HCT116 (cell line): ENCODE measurements around the gene PAK1. TPM values are rescaled to one million over a fixed set of nuclear protein-coding genes. Genes with fewer than 3 reads are reported as not detected.

ENCODE experiments used
- ATAC-seq: fragments of 200-7000 bp; cut with Tn5 transposase; 2 replicates; pipeline ENCODE4 v1.9.1; 2020; ENCODE audit warnings: mild to moderate bottlenecking, moderate library complexity
- BruUV-seq: library from RNA; stranded (reverse); fragments of 400-500 nt; replicated peaks from 2 replicates; lab custom pipeline; 2021; lab: Mats Ljungman, UMichigan
- CTCF ChIA-PET: fragments of 300-600 bp; sonication (Branson Sonifier 250); formaldehyde crosslinking; loops from one replicate; lab custom pipeline; 2021; ENCODE audit warnings: antibody characterized with exemption; lab: Charles Lee
- POLR2A ChIA-PET: fragments of 300-600, 350-600 bp; sonication (Branson Sonifier 250); formaldehyde crosslinking; loops from one replicate; lab custom pipeline; 2021; ENCODE audit warnings: antibody characterized with exemption; lab: Charles Lee
- RAD21 ChIA-PET, 2 experiments: fragments of 300-600 bp; sonication (Branson Sonifier 250); formaldehyde crosslinking; loops; one replicate each; lab custom pipeline; 2023; ENCODE audit warnings: low total read pairs in 2 of 2; ENCODE audit not compliant: uncharacterized antibody in 2 of 2, unreplicated experiment in 2 of 2, low non-redundant PET in 1 of 2; lab: Charles Lee
- DNase-seq: peaks from one replicate; pipeline ENCODE4 v3.0.0-alpha.2; 2010; ENCODE audit warnings: low read depth, low spot score
- H2AFZ ChIP-seq: fragments of 200-600 bp; shearing (Covaris generic), sonication (generic); 2 replicates; pipeline ENCODE4 v1.6.1; 2017; ENCODE audit warnings: low read depth, mixed run types, mixed read lengths, antibody characterized with exemption, low read length; ENCODE audit not compliant: poor library complexity, severe bottlenecking
- H3K27ac ChIP-seq: 2 replicates; pipeline ENCODE4 v1.5.1; 2012; ENCODE audit warnings: low read depth, low read length
- H3K27me3 ChIP-seq: fragments of 200-600 bp; sonication (generic); 2 replicates; pipeline ENCODE4 v1.6.1; 2016; ENCODE audit warnings: mixed run types, low read length, mixed read lengths; ENCODE audit not compliant: insufficient read depth
- H3K36me3 ChIP-seq, 2 experiments: fragments of 200-500 bp in 1 of 2; fragments of 200-600 bp in 1 of 2; sonication (Bioruptor generic) in 1 of 2; sonication (generic) in 1 of 2; 2 replicates each; pipeline versions ENCODE4 v1.5.1 to v1.6.1; 2014 to 2016; ENCODE audit warnings: low read length in 2 of 2, inconsistent platforms in 1 of 2, mixed read lengths in 1 of 2, mixed run types in 1 of 2; ENCODE audit not compliant: insufficient read depth in 2 of 2, control insufficient read depth in 1 of 2
- H3K4me1 ChIP-seq, 2 experiments: fragments of 200-600 bp in 1 of 2; sonication (generic) in 1 of 2; 2 replicates each; pipeline versions ENCODE4 v1.5.1 to v1.6.1; 2012 to 2017; ENCODE audit warnings: low read length in 2 of 2, inconsistent platforms in 1 of 2, mild to moderate bottlenecking in 1 of 2, mixed read lengths in 1 of 2, mixed run types in 1 of 2, moderate library complexity in 1 of 2; ENCODE audit not compliant: insufficient read depth in 2 of 2, control insufficient read depth in 1 of 2
- H3K4me2 ChIP-seq: fragments of 200-600 bp; sonication (generic); 2 replicates; pipeline ENCODE4 v1.6.1; 2017; ENCODE audit warnings: mixed run types, low read length, mixed read lengths
- H3K4me3 ChIP-seq, 2 experiments: fragments of 200-600 bp in 1 of 2; sonication (generic) in 1 of 2; replicated peaks in 1 of 2; 2 replicates each; pipeline ENCODE4 v1.5.1; 2011 to 2016; ENCODE audit warnings: low read length in 2 of 2, control low read depth in 1 of 2, low read depth in 1 of 2, mild to moderate bottlenecking in 1 of 2, mixed read lengths in 1 of 2, mixed run types in 1 of 2
- H3K79me2 ChIP-seq: fragments of 200-600 bp; sonication (generic); 2 replicates; pipeline ENCODE4 v1.6.1; 2017; ENCODE audit warnings: mild to moderate bottlenecking, mixed run types, low read length, moderate library complexity, mixed read lengths; ENCODE audit not compliant: insufficient read depth
- H3K9ac ChIP-seq: fragments of 200-600 bp; sonication (generic); 2 replicates; pipeline ENCODE4 v1.6.1; 2016; ENCODE audit warnings: low read length, mixed read lengths
- H3K9me2 ChIP-seq: fragments of 200-600 bp; sonication (generic), shearing (Covaris generic); 2 replicates; pipeline ENCODE4 v1.6.1; 2017; ENCODE audit warnings: mixed run types, mild to moderate bottlenecking, moderate library complexity; ENCODE audit not compliant: insufficient read depth
- H3K9me3 ChIP-seq, 2 experiments: fragments of 200-500 bp in 1 of 2; fragments of 200-600 bp in 1 of 2; sonication (Bioruptor generic) in 1 of 2; sonication (generic) in 1 of 2; 2 replicates each; pipeline ENCODE4 v1.6.1; 2014 to 2017; ENCODE audit warnings: low read length in 2 of 2, mixed read lengths in 2 of 2, inconsistent platforms in 1 of 2, low read depth in 1 of 2, mild to moderate bottlenecking in 1 of 2, mixed run types in 1 of 2, moderate library complexity in 1 of 2; ENCODE audit not compliant: control insufficient read depth in 1 of 2, insufficient read depth in 1 of 2
- H4K20me1 ChIP-seq: fragments of 200-600 bp; sonication (generic), shearing (Covaris generic); 2 replicates; pipeline ENCODE4 v1.6.1; 2017; ENCODE audit warnings: mixed run types, mild to moderate bottlenecking, moderate library complexity; ENCODE audit not compliant: insufficient read depth
- EGR1 ChIP-seq: IDR thresholded peaks from 2 replicates; pipeline ENCODE4 v1.6.1; 2012; ENCODE audit warnings: low read depth
- ELF1 ChIP-seq: IDR thresholded peaks from 2 replicates; pipeline ENCODE4 v1.6.1; 2012; ENCODE audit warnings: low read depth, borderline replicate concordance
- JUND ChIP-seq: IDR thresholded peaks from 2 replicates; pipeline ENCODE4 v1.6.1; 2012
- POLR2AphosphoS5 ChIP-seq: IDR thresholded peaks from 2 replicates; pipeline ENCODE4 v1.6.1; 2011; ENCODE audit warnings: mild to moderate bottlenecking, low read depth, low read length, moderate library complexity
- SP1 ChIP-seq: IDR thresholded peaks from 2 replicates; pipeline ENCODE4 v1.6.1; 2012; ENCODE audit warnings: low read depth
- TCF7L2 ChIP-seq: IDR thresholded peaks from 2 replicates; pipeline ENCODE4 v1.7.0; 2011; ENCODE audit warnings: borderline replicate concordance, inconsistent platforms; ENCODE audit not compliant: insufficient read depth, insufficient read length; ENCODE audit errors: extremely low read depth
- YY1 ChIP-seq: IDR thresholded peaks from 2 replicates; pipeline ENCODE4 v1.6.1; 2011; ENCODE audit warnings: low read length, low read depth, moderate library complexity, mild to moderate bottlenecking; ENCODE audit not compliant: insufficient replicate concordance; ENCODE audit errors: extremely low read depth
- ZFX ChIP-seq: fragments of 450-650 bp; IDR thresholded peaks from 2 replicates; pipeline ENCODE4 v1.6.1; 2017
- ZNF274 ChIP-seq: fragments of 200-500 bp; sonication (Bioruptor generic); IDR thresholded peaks from 2 replicates; pipeline ENCODE4 v1.6.1; 2014; ENCODE audit warnings: mild to moderate bottlenecking, low read depth, low read length, inconsistent platforms
- intact Hi-C: fragments of 100-400 bp; cut with micrococcal nuclease; formaldehyde crosslinking; loops from 2 replicates; pipeline ENCODE4 v1.10.0; 2022
- total RNA-seq: library from RNA; stranded (reverse); gene quantifications from one replicate; pipeline ENCODE4 v1.2.1, GENCODE V29; 2021; ENCODE audit not compliant: unreplicated experiment
- TF ChIP-seq, protein P1 (sequence below), 3 experiments: fragments of 200-600 bp in 1 of 3; sonication (generic) in 1 of 3; IDR thresholded peaks in 2 of 3; conservative IDR thresholded peaks in 1 of 3; 2 replicates each; pipeline ENCODE4 v1.5.1; 2012 to 2017; ENCODE audit warnings: low read depth in 2 of 3, low read length in 2 of 3, antibody characterized with exemption in 1 of 3, borderline replicate concordance in 1 of 3, control low read depth in 1 of 3, mild to moderate bottlenecking in 1 of 3, mixed read lengths in 1 of 3, mixed run types in 1 of 3, moderate library complexity in 1 of 3; ENCODE audit not compliant: insufficient read depth in 1 of 3
- TF ChIP-seq, protein P2 (sequence below): IDR thresholded peaks from 2 replicates; pipeline ENCODE4 v1.6.1; 2012

Gene PAK1
- total RNA-seq, 1 experiment from 2014 or later: 56.1 TPM

DNA sequence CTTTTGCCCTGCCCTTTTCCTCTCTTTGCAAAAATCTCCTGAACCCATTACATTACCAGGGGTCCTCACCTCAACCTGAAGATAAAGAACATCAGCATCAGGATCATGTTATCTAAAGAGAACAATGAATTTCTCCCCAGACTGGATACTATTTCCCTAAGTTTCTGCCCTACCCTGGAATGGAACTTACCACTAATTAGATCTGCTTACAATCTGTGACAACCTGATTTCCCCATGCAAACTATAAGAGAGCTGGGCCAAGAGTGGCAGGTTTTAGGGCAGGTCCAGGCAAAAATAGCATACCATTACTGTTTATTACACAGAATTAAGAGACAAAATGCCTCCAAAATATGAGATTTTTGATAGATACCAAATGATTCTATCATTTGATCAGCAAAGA is 114.4 kb downstream of the PAK1 start:
- intact Hi-C loops: no loop called here
- CTCF ChIA-PET: no interaction called here
- no TSS peak for BruUV-seq

DNA sequence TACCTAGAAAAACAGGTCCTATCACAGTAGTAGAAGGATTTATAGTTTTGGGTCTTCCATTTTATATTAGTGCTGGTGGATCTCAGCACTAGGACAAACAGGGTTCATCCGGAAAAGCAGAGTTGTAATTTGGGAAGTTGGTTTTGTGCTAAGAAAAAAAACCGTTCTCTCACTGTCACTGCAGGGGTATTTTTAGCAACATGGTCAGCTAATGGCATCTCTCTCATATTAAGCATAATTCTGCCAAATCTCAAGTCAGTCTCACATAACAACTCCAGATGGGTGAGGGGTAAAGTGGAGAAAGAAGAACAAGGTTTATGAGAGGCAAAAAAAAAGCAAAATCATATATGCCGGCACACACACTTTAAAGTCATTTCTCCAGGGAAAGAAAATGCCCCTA is 120.8 kb downstream of the PAK1 start:
- H3K4me1 ChIP-seq: no peaks in the 10 kb centered on the region
- POLR2A ChIA-PET: no interaction called here
- no peak for DNase-seq
- H3K27ac ChIP-seq: no peak overlapping the region
- no peaks in the 10 kb centered on the region for H3K36me3 ChIP-seq
- intact Hi-C loops: no loop called here
- H3K79me2 ChIP-seq: no peaks in the 10 kb centered on the region
- H3K27me3 ChIP-seq: no peaks in the 10 kb centered on the region
- TF ChIP-seq, protein P1, sequence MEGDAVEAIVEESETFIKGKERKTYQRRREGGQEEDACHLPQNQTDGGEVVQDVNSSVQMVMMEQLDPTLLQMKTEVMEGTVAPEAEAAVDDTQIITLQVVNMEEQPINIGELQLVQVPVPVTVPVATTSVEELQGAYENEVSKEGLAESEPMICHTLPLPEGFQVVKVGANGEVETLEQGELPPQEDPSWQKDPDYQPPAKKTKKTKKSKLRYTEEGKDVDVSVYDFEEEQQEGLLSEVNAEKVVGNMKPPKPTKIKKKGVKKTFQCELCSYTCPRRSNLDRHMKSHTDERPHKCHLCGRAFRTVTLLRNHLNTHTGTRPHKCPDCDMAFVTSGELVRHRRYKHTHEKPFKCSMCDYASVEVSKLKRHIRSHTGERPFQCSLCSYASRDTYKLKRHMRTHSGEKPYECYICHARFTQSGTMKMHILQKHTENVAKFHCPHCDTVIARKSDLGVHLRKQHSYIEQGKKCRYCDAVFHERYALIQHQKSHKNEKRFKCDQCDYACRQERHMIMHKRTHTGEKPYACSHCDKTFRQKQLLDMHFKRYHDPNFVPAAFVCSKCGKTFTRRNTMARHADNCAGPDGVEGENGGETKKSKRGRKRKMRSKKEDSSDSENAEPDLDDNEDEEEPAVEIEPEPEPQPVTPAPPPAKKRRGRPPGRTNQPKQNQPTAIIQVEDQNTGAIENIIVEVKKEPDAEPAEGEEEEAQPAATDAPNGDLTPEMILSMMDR (IDR thresholded peaks at IDR 0.05 in 2 of 3, conservative IDR thresholded peaks at IDR 0.05 in 1 of 3; ENCODE audit: borderline replicate concordance in 1 of 3, insufficient read depth in 1 of 3, low read depth in 2 of 3, low read length in 2 of 3): no peak
- TF ChIP-seq ZNF274: no peak
- no peak for TF ChIP-seq ZFX
- no peak for TF ChIP-seq JUND
- no peak for TF ChIP-seq POLR2AphosphoS5
- TF ChIP-seq EGR1: no peak
- no peak for TF ChIP-seq ELF1
- BruUV-seq: no TSS peak
- H3K4me2 ChIP-seq: no peak overlapping the region
- H3K9me2 ChIP-seq: no peaks in the 10 kb centered on the region
- no peaks in the 10 kb centered on the region for H3K9me3 ChIP-seq
- no peak overlapping the region for H2AFZ ChIP-seq
- ATAC-seq: no peak
- no peak overlapping the region for H3K4me3 ChIP-seq
- no peak overlapping the region for H3K9ac ChIP-seq
- CTCF ChIA-PET: no interaction called here
- H4K20me1 ChIP-seq: no peaks in the 10 kb centered on the region
- RAD21 ChIA-PET: no interaction called here

More for the DNA sequence above, 114.4 kb downstream of the PAK1 start:
- ChIA-PET POLR2A (no interaction called here), RAD21 (no interaction called here)
- no peaks in the 10 kb centered on the region for H3K9me2 ChIP-seq
- no peaks in the 10 kb centered on the region for H3K9me3 ChIP-seq
- H3K27ac ChIP-seq: no peak overlapping the region
- H3K4me3 ChIP-seq: no peak overlapping the region
- no peaks in the 10 kb centered on the region for H3K36me3 ChIP-seq
- no peak overlapping the region for H3K4me2 ChIP-seq
- no peaks in the 10 kb centered on the region for H3K27me3 ChIP-seq
- no peak for ATAC-seq
- TF ChIP-seq ZNF274: no peak
- TF ChIP-seq YY1: no peak
- no peak for TF ChIP-seq POLR2AphosphoS5
- no peak for TF ChIP-seq SP1
- TF ChIP-seq, protein P2, sequence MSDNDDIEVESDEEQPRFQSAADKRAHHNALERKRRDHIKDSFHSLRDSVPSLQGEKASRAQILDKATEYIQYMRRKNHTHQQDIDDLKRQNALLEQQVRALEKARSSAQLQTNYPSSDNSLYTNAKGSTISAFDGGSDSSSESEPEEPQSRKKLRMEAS: no peak
- TF ChIP-seq TCF7L2: no peak
- no peak for TF ChIP-seq ELF1
- TF ChIP-seq EGR1: no peak
- H4K20me1 ChIP-seq: no peaks in the 10 kb centered on the region
- H2AFZ ChIP-seq: no peak overlapping the region
- H3K9ac ChIP-seq: no peak overlapping the region
- H3K4me1 ChIP-seq: peaks cover 0 to 6% of the 10 kb centered on the region in 2 experiments; a peak in 2 of 4 replicates
- no peak for DNase-seq
- H3K79me2 ChIP-seq: no peaks in the 10 kb centered on the region
